A549 (cell line): ENCODE data around the gene C19orf67.

Source experiments
- BHLHE40 ChIP-seq: IDR thresholded peaks from 2 replicates; pipeline ENCODE4 v1.6.1; 2012; ENCODE audit warnings: low read depth, low read length, inconsistent platforms
- EP300 ChIP-seq, 2 experiments: fragments of >200 bp; sonication (Bioruptor Twin); formaldehyde crosslinking; IDR thresholded peaks; 2 replicates in 1 of 2; 3 replicates in 1 of 2; pipeline ENCODE4 v1.6.1; 2016 to 2017
- TF ChIP-seq, protein P1 (sequence below): fragments of >200 bp; sonication (Bioruptor Twin); formaldehyde crosslinking; IDR thresholded peaks from 3 replicates; pipeline ENCODE4 v1.5.1; 2016
- TF ChIP-seq, protein P2 (sequence below): IDR thresholded peaks from 2 replicates; pipeline ENCODE4 v1.6.1; 2012

DNA sequence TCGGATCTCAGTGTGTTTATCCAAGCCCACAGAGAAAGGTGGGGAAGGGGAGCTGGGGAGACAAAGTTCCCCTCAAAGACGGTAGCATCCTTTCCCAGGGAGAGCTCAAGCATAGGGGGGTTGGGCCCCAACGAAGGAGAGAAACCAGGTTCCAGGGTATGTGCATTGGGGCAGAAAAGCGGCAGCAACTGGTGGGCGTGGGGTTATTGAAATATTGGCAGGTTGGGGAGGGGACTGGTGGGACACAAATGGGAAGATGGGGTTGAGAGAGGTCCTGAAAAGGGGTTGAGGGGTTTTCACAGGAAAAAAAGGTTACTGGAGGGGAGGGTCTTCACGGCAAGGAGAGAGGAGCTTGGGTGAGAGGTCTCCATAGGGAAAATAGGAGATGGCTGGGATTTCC, 49.8 kb upstream of the C19orf67 start:
- TF ChIP-seq, protein P1, sequence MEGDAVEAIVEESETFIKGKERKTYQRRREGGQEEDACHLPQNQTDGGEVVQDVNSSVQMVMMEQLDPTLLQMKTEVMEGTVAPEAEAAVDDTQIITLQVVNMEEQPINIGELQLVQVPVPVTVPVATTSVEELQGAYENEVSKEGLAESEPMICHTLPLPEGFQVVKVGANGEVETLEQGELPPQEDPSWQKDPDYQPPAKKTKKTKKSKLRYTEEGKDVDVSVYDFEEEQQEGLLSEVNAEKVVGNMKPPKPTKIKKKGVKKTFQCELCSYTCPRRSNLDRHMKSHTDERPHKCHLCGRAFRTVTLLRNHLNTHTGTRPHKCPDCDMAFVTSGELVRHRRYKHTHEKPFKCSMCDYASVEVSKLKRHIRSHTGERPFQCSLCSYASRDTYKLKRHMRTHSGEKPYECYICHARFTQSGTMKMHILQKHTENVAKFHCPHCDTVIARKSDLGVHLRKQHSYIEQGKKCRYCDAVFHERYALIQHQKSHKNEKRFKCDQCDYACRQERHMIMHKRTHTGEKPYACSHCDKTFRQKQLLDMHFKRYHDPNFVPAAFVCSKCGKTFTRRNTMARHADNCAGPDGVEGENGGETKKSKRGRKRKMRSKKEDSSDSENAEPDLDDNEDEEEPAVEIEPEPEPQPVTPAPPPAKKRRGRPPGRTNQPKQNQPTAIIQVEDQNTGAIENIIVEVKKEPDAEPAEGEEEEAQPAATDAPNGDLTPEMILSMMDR = no peak
- TF ChIP-seq, protein P2, sequence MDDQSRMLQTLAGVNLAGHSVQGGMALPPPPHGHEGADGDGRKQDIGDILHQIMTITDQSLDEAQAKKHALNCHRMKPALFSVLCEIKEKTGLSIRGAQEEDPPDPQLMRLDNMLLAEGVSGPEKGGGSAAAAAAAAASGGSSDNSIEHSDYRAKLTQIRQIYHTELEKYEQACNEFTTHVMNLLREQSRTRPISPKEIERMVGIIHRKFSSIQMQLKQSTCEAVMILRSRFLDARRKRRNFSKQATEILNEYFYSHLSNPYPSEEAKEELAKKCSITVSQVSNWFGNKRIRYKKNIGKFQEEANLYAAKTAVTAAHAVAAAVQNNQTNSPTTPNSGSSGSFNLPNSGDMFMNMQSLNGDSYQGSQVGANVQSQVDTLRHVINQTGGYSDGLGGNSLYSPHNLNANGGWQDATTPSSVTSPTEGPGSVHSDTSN = no peak
- TF ChIP-seq BHLHE40 (no peak), EP300 (IDR thresholded peaks at IDR 0.05) (no peak)
